T-helper 1 cell treated with Interleukin-12 subunit alpha and Interleukin-12 subunit beta and Interleukin-4 antibody, amounts not matched to agents 30 μg/mL and 1 μg/mL, for 36 hours (primary cell): ENCODE results near the gene SNCAIP.

Source experiments
- H3K27ac Mint-ChIP-seq: one replicate; pipeline ENCODE4 v1.8.0; 2021; ENCODE audit warnings: mild to moderate bottlenecking, mixed read lengths
- H3K27me3 Mint-ChIP-seq: one replicate; pipeline ENCODE4 v1.8.0; 2021; ENCODE audit warnings: low read depth, mixed read lengths
- H3K36me3 Mint-ChIP-seq: one replicate; pipeline ENCODE4 v1.8.0; 2021; ENCODE audit warnings: low read depth, mixed read lengths
- H3K4me1 Mint-ChIP-seq: one replicate; pipeline ENCODE4 v1.8.0; 2021; ENCODE audit warnings: low read depth, mixed read lengths
- H3K4me3 Mint-ChIP-seq: one replicate; pipeline ENCODE4 v1.8.0; 2021; ENCODE audit warnings: mild to moderate bottlenecking, moderate library complexity, mixed read lengths
- H3K9me3 Mint-ChIP-seq: one replicate; pipeline ENCODE4 v1.8.0; 2021; ENCODE audit warnings: mixed read lengths

The SNCAIP gene

GRCh38 chr5:122429545-122430318 lies 117.7 kb downstream of the SNCAIP start:
- Mint-ChIP-seq H3K36me3 (no peaks in the 10 kb centered on the region), H3K4me3 (no peak overlapping the region), H3K9me3 (no peaks in the 10 kb centered on the region), H3K27me3 (no peaks in the 10 kb centered on the region), H3K27ac (no peak overlapping the region), H3K4me1 (no peaks in the 10 kb centered on the region)

GRCh38 chr5:122430319-122430586 lies 118.2 kb downstream of the SNCAIP start:
- Mint-ChIP-seq H3K27ac (no peak overlapping the region), H3K4me1 (no peaks in the 10 kb centered on the region), H3K36me3 (no peaks in the 10 kb centered on the region), H3K9me3 (no peaks in the 10 kb centered on the region), H3K27me3 (no peaks in the 10 kb centered on the region), H3K4me3 (no peak overlapping the region)

- H3K9me3 Mint-ChIP-seq = no peaks in the 10 kb centered on the region
- H3K4me1 Mint-ChIP-seq = no peaks in the 10 kb centered on the region
- H3K27ac Mint-ChIP-seq = no peak overlapping the region
- H3K36me3 Mint-ChIP-seq = no peaks in the 10 kb centered on the region
- H3K4me3 Mint-ChIP-seq = no peak overlapping the region
- H3K27me3 Mint-ChIP-seq = no peaks in the 10 kb centered on the region
Observed at GRCh38 chr5:122431298-122431697, 119.3 kb downstream of the SNCAIP start.

- no peak overlapping the region for H3K4me3 Mint-ChIP-seq
Observed at GRCh38 chr5:122434205-122434970, 122.4 kb downstream of the SNCAIP start.

GRCh38 chr5:122435234-122435633 lies 123.2 kb downstream of the SNCAIP start:
- H3K27me3 Mint-ChIP-seq = no peaks in the 10 kb centered on the region
- no peaks in the 10 kb centered on the region for H3K36me3 Mint-ChIP-seq
- H3K27ac Mint-ChIP-seq = no peak overlapping the region
- no peaks in the 10 kb centered on the region for H3K4me1 Mint-ChIP-seq
- H3K4me3 Mint-ChIP-seq = no peak overlapping the region
- H3K9me3 Mint-ChIP-seq = no peaks in the 10 kb centered on the region

More at GRCh38 chr5:122434205-122434970, 122.4 kb downstream of the SNCAIP start:
- H3K4me1 Mint-ChIP-seq = no peaks in the 10 kb centered on the region
- H3K27me3 Mint-ChIP-seq = no peaks in the 10 kb centered on the region
- H3K9me3 Mint-ChIP-seq = no peaks in the 10 kb centered on the region
- H3K36me3 Mint-ChIP-seq = no peaks in the 10 kb centered on the region
- no peak overlapping the region for H3K27ac Mint-ChIP-seq

- Mint-ChIP-seq H3K36me3 (no peaks in the 10 kb centered on the region), H3K4me3 (no peak overlapping the region), H3K4me1 (no peaks in the 10 kb centered on the region), H3K27me3 (no peaks in the 10 kb centered on the region), H3K9me3 (no peaks in the 10 kb centered on the region), H3K27ac (no peak overlapping the region)
Observed at GRCh38 chr5:122435761-122436160, 123.7 kb downstream of the SNCAIP start.

GRCh38 chr5:122436615-122437014 lies 124.6 kb downstream of the SNCAIP start:
- Mint-ChIP-seq H3K4me1 (no peaks in the 10 kb centered on the region), H3K27ac (no peak overlapping the region), H3K27me3 (no peaks in the 10 kb centered on the region), H3K36me3 (no peaks in the 10 kb centered on the region), H3K9me3 (no peaks in the 10 kb centered on the region), H3K4me3 (no peak overlapping the region)

GRCh38 chr5:122439645-122440044 lies 127.6 kb downstream of the SNCAIP start:
- Mint-ChIP-seq H3K27me3 (no peaks in the 10 kb centered on the region), H3K4me1 (no peaks in the 10 kb centered on the region), H3K27ac (no peak overlapping the region), H3K9me3 (no peaks in the 10 kb centered on the region), H3K36me3 (no peaks in the 10 kb centered on the region), H3K4me3 (no peak overlapping the region)

GRCh38 chr5:122442938-122443337 lies 130.9 kb downstream of the SNCAIP start:
- no peak overlapping the region for H3K27ac Mint-ChIP-seq

GRCh38 chr5:122444411-122444810 lies 132.4 kb downstream of the SNCAIP start:
- H3K4me1 Mint-ChIP-seq = no peaks in the 10 kb centered on the region

More at GRCh38 chr5:122442938-122443337, 130.9 kb downstream of the SNCAIP start:
- Mint-ChIP-seq H3K36me3 (no peaks in the 10 kb centered on the region), H3K4me1 (no peaks in the 10 kb centered on the region), H3K27me3 (no peaks in the 10 kb centered on the region), H3K4me3 (no peak overlapping the region), H3K9me3 (no peaks in the 10 kb centered on the region)

GRCh38 chr5:122445070-122445469 lies 133.0 kb downstream of the SNCAIP start:
- Mint-ChIP-seq H3K36me3 (no peaks in the 10 kb centered on the region), H3K27me3 (no peaks in the 10 kb centered on the region), H3K27ac (no peak overlapping the region), H3K9me3 (no peaks in the 10 kb centered on the region), H3K4me1 (no peaks in the 10 kb centered on the region), H3K4me3 (no peak overlapping the region)

More at GRCh38 chr5:122444411-122444810, 132.4 kb downstream of the SNCAIP start:
- H3K27me3 Mint-ChIP-seq = no peaks in the 10 kb centered on the region
- no peaks in the 10 kb centered on the region for H3K36me3 Mint-ChIP-seq
- no peaks in the 10 kb centered on the region for H3K9me3 Mint-ChIP-seq
- H3K27ac Mint-ChIP-seq = no peak overlapping the region
- no peak overlapping the region for H3K4me3 Mint-ChIP-seq

- H3K27me3 Mint-ChIP-seq = no peaks in the 10 kb centered on the region
- H3K27ac Mint-ChIP-seq = no peak overlapping the region
- no peaks in the 10 kb centered on the region for H3K36me3 Mint-ChIP-seq
- H3K9me3 Mint-ChIP-seq = no peaks in the 10 kb centered on the region
- no peaks in the 10 kb centered on the region for H3K4me1 Mint-ChIP-seq
- H3K4me3 Mint-ChIP-seq = no peak overlapping the region
Observed at GRCh38 chr5:122447072-122447471, 135.0 kb downstream of the SNCAIP start.

- H3K27me3 Mint-ChIP-seq = no peaks in the 10 kb centered on the region
- H3K9me3 Mint-ChIP-seq = no peaks in the 10 kb centered on the region
- no peak overlapping the region for H3K27ac Mint-ChIP-seq
- H3K4me1 Mint-ChIP-seq = no peaks in the 10 kb centered on the region
- H3K36me3 Mint-ChIP-seq = no peaks in the 10 kb centered on the region
- H3K4me3 Mint-ChIP-seq = no peak overlapping the region
Observed at GRCh38 chr5:122447879-122448278, 135.8 kb downstream of the SNCAIP start.

- Mint-ChIP-seq H3K9me3 (no peaks in the 10 kb centered on the region), H3K27ac (no peak overlapping the region), H3K4me1 (no peaks in the 10 kb centered on the region), H3K4me3 (no peak overlapping the region), H3K36me3 (no peaks in the 10 kb centered on the region), H3K27me3 (no peaks in the 10 kb centered on the region)
Observed at GRCh38 chr5:122454541-122454940, 142.5 kb downstream of the SNCAIP start.

GRCh38 chr5:122455939-122456338 lies 143.9 kb downstream of the SNCAIP start:
- Mint-ChIP-seq H3K4me1 (no peaks in the 10 kb centered on the region), H3K4me3 (no peak overlapping the region), H3K27ac (no peak overlapping the region), H3K27me3 (no peaks in the 10 kb centered on the region), H3K36me3 (no peaks in the 10 kb centered on the region), H3K9me3 (no peaks in the 10 kb centered on the region)
